Stimulated activated CD4-positive, alpha-beta T cell treated with anti-CD3 and anti-CD28 coated beads, Interleukin-2, amount 100 ng/mL, for 4 hours (primary cell): ENCODE data around the gene CERS1.
"Not testable (repeated sequence)": the region's sequence is repeated elsewhere in the genome, so short reads cannot be mapped to it uniquely, and the experiment has no call there.

ENCODE experiments used
- DNase-seq: peaks from one replicate; pipeline ENCODE4 v3.0.0-alpha.2; 2020; ENCODE audit warnings: low read depth

The CERS1 gene

GRCh38 chr19:18919086-18919899 is 23.3 kb upstream of the CERS1 start, which contains the start of the genes COPE and DDX49:
TSS of gene COPE (minus strand) at chr19:18919387. CDS start at chr19:18919348, 39 bp downstream.
TSS of gene DDX49 (plus strand) at chr19:18919715. CDS start at chr19:18919742, 27 bp downstream.
- DNase-seq: peak; percentile 96

- DNase-seq: not testable (repeated sequence)
Measured at GRCh38 chr19:18917593-18917992, 21.6 kb upstream of the CERS1 start.

- DNase-seq: no peak
Measured at GRCh38 chr19:18915639-18916038, 19.7 kb upstream of the CERS1 start.

- DNase-seq: no peak
Measured at GRCh38 chr19:18913466-18913865, 17.5 kb upstream of the CERS1 start.

GRCh38 chr19:18912933-18913332 is 17.0 kb upstream of the CERS1 start:
- no peak for DNase-seq

- no peak for DNase-seq
Measured at GRCh38 chr19:18910801-18911436, 15.0 kb upstream of the CERS1 start.

GRCh38 chr19:18910010-18910409 is 14.1 kb upstream of the CERS1 start:
- no peak for DNase-seq

- no peak for DNase-seq
Measured at GRCh38 chr19:18908917-18909619, 13.1 kb upstream of the CERS1 start.

GRCh38 chr19:18906605-18907519 is 10.9 kb upstream of the CERS1 start:
- no peak for DNase-seq

GRCh38 chr19:18905513-18906236 is 9.7 kb upstream of the CERS1 start:
- DNase-seq: no peak

- no peak for DNase-seq
Measured at GRCh38 chr19:18905058-18905456, 9.1 kb upstream of the CERS1 start.

- no peak for DNase-seq
Measured at GRCh38 chr19:18904334-18905057, 8.5 kb upstream of the CERS1 start.

GRCh38 chr19:18903156-18904037 is 7.4 kb upstream of the CERS1 start:
- DNase-seq: no peak

GRCh38 chr19:18902519-18902918 is 6.6 kb upstream of the CERS1 start:
- DNase-seq: not testable (repeated sequence)

- no peak for DNase-seq
Measured at GRCh38 chr19:18901491-18901890, 5.5 kb upstream of the CERS1 start.

- DNase-seq: no peak
Measured at GRCh38 chr19:18900700-18901481, 4.9 kb upstream of the CERS1 start.

- DNase-seq: no peak
Measured at GRCh38 chr19:18899624-18900560, 3.9 kb upstream of the CERS1 start.
